A673 (cell line): Measurements from ENCODE around the gene DEPDC1.

Experiments used
- CTCF ChIP-seq: fragments of 300-800, 200-600 bp; sonication (generic); conservative IDR thresholded peaks from 2 replicates; pipeline ENCODE4 v1.5.1; 2017; ENCODE audit warnings: low read depth, mild to moderate bottlenecking, antibody characterized with exemption, low read length, moderate library complexity, mixed read lengths
- EZH2 ChIP-seq: fragments of 200-600 bp; sonication (generic); IDR thresholded peaks from 2 replicates; pipeline ENCODE4 v1.6.1; 2017; ENCODE audit warnings: borderline replicate concordance, low read depth, mild to moderate bottlenecking, mixed read lengths, antibody characterized with exemption, low read length; ENCODE audit not compliant: poor library complexity, severe bottlenecking

GRCh38 chr1:68481041-68481440 is 15.8 kb downstream of the DEPDC1 start:
- TF ChIP-seq CTCF (no peak), EZH2 (no peak)
